Common myeloid progenitor, CD34-positive (primary cell): ENCODE results near the gene ZNF343.

Experiments
- CTCF ChIA-PET: fragments of 350-600 bp; sonication (Branson Sonifier 250); formaldehyde crosslinking; loops from one replicate; lab custom pipeline; 2021; ENCODE audit warnings: antibody characterized with exemption; lab: Charles Lee
- POLR2A ChIA-PET: fragments of 350-600 bp; sonication (Branson Sonifier 250); formaldehyde crosslinking; loops from one replicate; lab custom pipeline; 2021; ENCODE audit warnings: antibody characterized with exemption; lab: Charles Lee
- DNase-seq, 3 donors: peaks; one replicate each; pipeline versions ENCODE4 v3.0.0 to v3.0.0-alpha.2; 2013
- H3K27ac ChIP-seq, 2 experiments: 1 replicate in 1 of 2; 2 replicates in 1 of 2; pipeline ENCODE4 v1.7.0; 2013; ENCODE audit warnings: inconsistent platforms in 2 of 2, low read length in 2 of 2, mild to moderate bottlenecking in 2 of 2, low read depth in 1 of 2, moderate library complexity in 1 of 2; ENCODE audit not compliant: severe bottlenecking in 2 of 2, insufficient read depth in 1 of 2, poor library complexity in 1 of 2
- H3K27me3 ChIP-seq, 5 experiments: replicated peaks in 2 of 5; 1 replicate in 3 of 5; 2 replicates in 2 of 5; pipeline versions ENCODE4 v1.6.1 to v1.7.0; 2013; ENCODE audit warnings: low read length in 4 of 5, mild to moderate bottlenecking in 2 of 5, moderate library complexity in 2 of 5, inconsistent platforms in 1 of 5; ENCODE audit not compliant: insufficient read depth in 5 of 5, control insufficient read depth in 4 of 5
- H3K36me3 ChIP-seq, 4 experiments: 1 replicate in 2 of 4; 2 replicates in 2 of 4; pipeline versions ENCODE4 v1.6.1 to v1.7.0; 2013; ENCODE audit warnings: low read length in 3 of 4, control low read depth in 1 of 4, mild to moderate bottlenecking in 1 of 4; ENCODE audit not compliant: control insufficient read depth in 4 of 4, insufficient read depth in 4 of 4
- H3K4me1 ChIP-seq, 4 experiments: 1 replicate in 3 of 4; 2 replicates in 1 of 4; pipeline versions ENCODE4 v1.6.1 to v1.7.1; 2013; ENCODE audit warnings: low read length in 3 of 4, mild to moderate bottlenecking in 3 of 4, control low read depth in 1 of 4, inconsistent platforms in 1 of 4, moderate library complexity in 1 of 4; ENCODE audit not compliant: control insufficient read depth in 4 of 4, insufficient read depth in 4 of 4; ENCODE audit errors: control extremely low read depth in 1 of 4
- H3K4me3 ChIP-seq, 7 experiments: 1 replicate in 4 of 7; 2 replicates in 3 of 7; pipeline versions ENCODE4 v1.5.1 to v1.7.0; 2013; ENCODE audit warnings: mild to moderate bottlenecking in 7 of 7, low read length in 6 of 7, moderate library complexity in 6 of 7, inconsistent platforms in 2 of 7, low read depth in 2 of 7, control low read depth in 1 of 7; ENCODE audit not compliant: insufficient read depth in 4 of 7, control insufficient read depth in 1 of 7; ENCODE audit errors: extremely low read depth in 1 of 7
- H3K9me3 ChIP-seq, 5 experiments: 1 replicate in 4 of 5; 2 replicates in 1 of 5; pipeline versions ENCODE4 v1.6.1 to v1.7.1; 2013; ENCODE audit warnings: low read length in 4 of 5, mild to moderate bottlenecking in 2 of 5, inconsistent platforms in 1 of 5, low read depth in 1 of 5, moderate library complexity in 1 of 5; ENCODE audit not compliant: control insufficient read depth in 4 of 5, insufficient read depth in 2 of 5; ENCODE audit errors: control extremely low read depth in 1 of 5
- WGBS: methylation state at CpG from one replicate; pipeline ENCODE4 v1.1.5; 2013; ENCODE audit not compliant: insufficient coverage; 5-methylcytosine and 5-hydroxymethylcytosine counted together

The ZNF343 gene

GRCh38 chr20:2538931-2539720 is 30.4 kb upstream of the ZNF343 start:
- WGBS = 67% methylated on average over 2 of the region's 8 CpGs
- H3K4me3 ChIP-seq = no peak overlapping the region
- H3K36me3 ChIP-seq = no peaks in the 10 kb centered on the region
- ChIA-PET POLR2A (no interaction called here), CTCF (interaction anchor here (1.5 kb wide), 1 partner anchor 17 kb away, joined by 5 read pairs; no protein-coding TSS in a partner anchor)
- no peak for DNase-seq
- H3K27me3 ChIP-seq = peaks cover 4 to 47% (median 11%) of the 10 kb centered on the region in 5 experiments
- no peaks in the 10 kb centered on the region for H3K4me1 ChIP-seq
- H3K27ac ChIP-seq = no peak overlapping the region
- no peaks in the 10 kb centered on the region for H3K9me3 ChIP-seq

- Histone ChIP-seq H3K4me1 (no peaks in the 10 kb centered on the region), H3K27ac (no peak overlapping the region), H3K27me3 (peaks cover 2 to 51% (median 11%) of the 10 kb centered on the region in 5 experiments), H3K36me3 (no peaks in the 10 kb centered on the region), H3K4me3 (no peak overlapping the region), H3K9me3 (no peaks in the 10 kb centered on the region)
- ChIA-PET CTCF (no interaction called here), POLR2A (no interaction called here)
- no peak for DNase-seq
- WGBS = 85% methylated on average over 9 of the region's 12 CpGs
Measured at GRCh38 chr20:2538356-2538755, 29.6 kb upstream of the ZNF343 start.

GRCh38 chr20:2537101-2537500 is 28.4 kb upstream of the ZNF343 start:
- no peak overlapping the region for H3K27ac ChIP-seq
- H3K4me3 ChIP-seq = no peak overlapping the region
- no peak for DNase-seq
- ChIA-PET POLR2A (no interaction called here), CTCF (interaction anchor here (1.1 kb wide), 1 partner anchor 13 kb away, joined by 3 read pairs; no protein-coding TSS in a partner anchor)
- no peaks in the 10 kb centered on the region for H3K4me1 ChIP-seq
- peaks cover 0 to 54% (median 15%) of the 10 kb centered on the region in 5 experiments for H3K27me3 ChIP-seq
- no peaks in the 10 kb centered on the region for H3K36me3 ChIP-seq
- 47% methylated on average over 2 of the region's 5 CpGs for WGBS
- H3K9me3 ChIP-seq = no peaks in the 10 kb centered on the region

GRCh38 chr20:2536560-2536986 is 27.9 kb upstream of the ZNF343 start, which contains the start of gene TMC2:
Gene TMC2, plus strand, starts transcription at chr20:2536573. Its CDS starts 49 bp downstream, at chr20:2536622.
- CTCF ChIA-PET = no interaction called here
- H3K4me1 ChIP-seq = no peaks in the 10 kb centered on the region
- H3K9me3 ChIP-seq = no peaks in the 10 kb centered on the region
- POLR2A ChIA-PET = no interaction called here
- no peak for DNase-seq
- no peaks in the 10 kb centered on the region for H3K36me3 ChIP-seq
- no peak within 1 kb of the TSS for H3K4me3 ChIP-seq
- peaks cover 0 to 51% (median 15%) of the 10 kb centered on the region in 5 experiments for H3K27me3 ChIP-seq
- WGBS = 88% methylated on average over 13 of the region's 13 CpGs
- H3K27ac ChIP-seq = no peak within 1 kb of the TSS

GRCh38 chr20:2535711-2536559 is 27.2 kb upstream of the ZNF343 start:
- no peaks in the 10 kb centered on the region for H3K36me3 ChIP-seq
- WGBS = 77% methylated on average over 6 of the region's 12 CpGs
- H3K4me1 ChIP-seq = no peaks in the 10 kb centered on the region
- H3K27ac ChIP-seq = no peak overlapping the region
- ChIA-PET CTCF (no interaction called here), POLR2A (interaction anchor here (0.6 kb wide), 1 partner anchor 318 kb away, joined by 3 read pairs; no protein-coding TSS in a partner anchor)
- DNase-seq = no peak
- no peaks in the 10 kb centered on the region for H3K9me3 ChIP-seq
- H3K27me3 ChIP-seq = peaks cover 0 to 48% (median 15%) of the 10 kb centered on the region in 5 experiments
- H3K4me3 ChIP-seq = no peak overlapping the region

GRCh38 chr20:2533118-2533517 is 24.4 kb upstream of the ZNF343 start:
- H3K4me1 ChIP-seq = peaks cover 0 to 2% (median 0%) of the 10 kb centered on the region in 4 experiments
- ChIA-PET CTCF (no interaction called here), POLR2A (interaction anchor here (0.6 kb wide), 1 partner anchor 10 kb away, joined by 3 read pairs; no protein-coding TSS in a partner anchor)
- no peak overlapping the region for H3K27ac ChIP-seq
- H3K36me3 ChIP-seq = no peaks in the 10 kb centered on the region
- peaks cover 0 to 40% (median 20%) of the 10 kb centered on the region in 5 experiments for H3K27me3 ChIP-seq
- H3K4me3 ChIP-seq = no peak overlapping the region
- H3K9me3 ChIP-seq = no peaks in the 10 kb centered on the region
- 95% methylated on average over 7 of the region's 8 CpGs for WGBS
- DNase-seq = no peak
